CD14-positive monocyte (primary cell): ENCODE data around the gene ABCG2. TPM values are rescaled to one million over a fixed set of nuclear protein-coding genes. Genes with fewer than 3 reads are reported as not detected.
A peak's percentile ranks its signal among the peaks of the same experiment; 100 is the strongest.

Source experiments
- DNase-seq, 3 donors: peaks; one replicate each; pipeline ENCODE4 v3.0.0-alpha.2; 2011 to 2022
- H2AFZ ChIP-seq: 2 replicates; pipeline ENCODE4 v1.6.0; 2012; ENCODE audit warnings: mild to moderate bottlenecking, low read depth, low read length, inconsistent platforms; ENCODE audit not compliant: insufficient read depth, poor library complexity, severe bottlenecking
- H3K27ac ChIP-seq, 2 donors: 1 replicate in 1 of 2; 2 replicates in 1 of 2; pipeline ENCODE4 v1.5.1; 2012 to 2013; ENCODE audit warnings: low read length in 2 of 2, control low read depth in 1 of 2, inconsistent platforms in 1 of 2, low read depth in 1 of 2, mild to moderate bottlenecking in 1 of 2
- H3K27me3 ChIP-seq, 2 donors: one replicate each; pipeline versions ENCODE4 v1.6.0 to v1.6.1; 2011 to 2013; ENCODE audit warnings: low read length in 2 of 2; ENCODE audit not compliant: control insufficient read depth in 2 of 2, insufficient read depth in 2 of 2
- H3K36me3 ChIP-seq, 2 donors: replicated peaks in 1 of 2; 1 replicate in 1 of 2; 2 replicates in 1 of 2; pipeline versions ENCODE4 v1.5.1 to v1.6.1; 2012 to 2013; ENCODE audit warnings: low read length in 2 of 2, control low read depth in 1 of 2, inconsistent platforms in 1 of 2, mild to moderate bottlenecking in 1 of 2; ENCODE audit not compliant: insufficient read depth in 2 of 2, control insufficient read depth in 1 of 2
- H3K4me1 ChIP-seq, 2 donors: 1 replicate in 1 of 2; 2 replicates in 1 of 2; pipeline versions ENCODE4 v1.5.1 to v1.6.1; 2012 to 2013; ENCODE audit warnings: low read length in 2 of 2, control low read depth in 1 of 2, inconsistent platforms in 1 of 2, mild to moderate bottlenecking in 1 of 2, moderate library complexity in 1 of 2; ENCODE audit not compliant: insufficient read depth in 2 of 2, control insufficient read depth in 1 of 2
- H3K4me2 ChIP-seq: replicated peaks from 2 replicates; pipeline ENCODE3; 2012; ENCODE audit warnings: low read length, moderate library complexity, mild to moderate bottlenecking; ENCODE audit not compliant: poor library complexity, severe bottlenecking; ENCODE audit errors: extremely low read depth
- H3K4me3 ChIP-seq, 3 experiments: fragments of 200-600 bp in 1 of 3; sonication (generic) in 1 of 3; replicated peaks in 1 of 3; 1 replicate in 2 of 3; 2 replicates in 1 of 3; pipeline ENCODE4 v1.5.1; 2011 to 2013; ENCODE audit warnings: low read length in 3 of 3, mild to moderate bottlenecking in 3 of 3, control low read depth in 2 of 3, low read depth in 2 of 3, inconsistent platforms in 1 of 3, moderate library complexity in 1 of 3
- H3K79me2 ChIP-seq: 2 replicates; pipeline ENCODE4 v1.6.0; 2012; ENCODE audit warnings: mild to moderate bottlenecking, control low read depth, inconsistent platforms, low read length, moderate library complexity; ENCODE audit not compliant: insufficient read depth
- H3K9ac ChIP-seq: 2 replicates; pipeline ENCODE4 v1.6.0; 2017; ENCODE audit warnings: low read length, mild to moderate bottlenecking; ENCODE audit not compliant: insufficient read depth, poor library complexity, severe bottlenecking
- H3K9me3 ChIP-seq, 2 donors: replicated peaks in 1 of 2; 1 replicate in 1 of 2; 2 replicates in 1 of 2; pipeline versions ENCODE4 v1.5.1 to v1.6.1; 2012 to 2013; ENCODE audit warnings: low read length in 2 of 2, control low read depth in 1 of 2; ENCODE audit not compliant: control insufficient read depth in 1 of 2, insufficient read depth in 1 of 2
- H4K20me1 ChIP-seq: 2 replicates; pipeline ENCODE4 v1.6.0; 2012; ENCODE audit warnings: mild to moderate bottlenecking, low read length, control low read depth, moderate library complexity; ENCODE audit not compliant: insufficient read depth
- H3K27ac Mint-ChIP-seq, 7 donors: one replicate each; pipeline ENCODE4 v1.8.0; 2020; ENCODE audit warnings: mild to moderate bottlenecking in 7 of 7, mixed read lengths in 7 of 7, moderate library complexity in 6 of 7, inconsistent platforms in 2 of 7
- H3K27me3 Mint-ChIP-seq, 3 donors: one replicate each; pipeline ENCODE4 v1.8.0; 2021 to 2022; ENCODE audit warnings: low read depth in 3 of 3, mild to moderate bottlenecking in 3 of 3, mixed read lengths in 3 of 3, moderate library complexity in 3 of 3, inconsistent platforms in 1 of 3
- H3K36me3 Mint-ChIP-seq, 2 donors: one replicate each; pipeline ENCODE4 v1.8.0; 2020; ENCODE audit warnings: mixed read lengths in 2 of 2, inconsistent platforms in 1 of 2, mild to moderate bottlenecking in 1 of 2
- H3K4me1 Mint-ChIP-seq: one replicate; pipeline ENCODE4 v1.8.0; 2020; ENCODE audit warnings: mild to moderate bottlenecking, mixed read lengths
- H3K4me3 Mint-ChIP-seq, 2 donors: one replicate each; pipeline ENCODE4 v1.8.0; 2020; ENCODE audit warnings: mild to moderate bottlenecking in 2 of 2, mixed read lengths in 2 of 2, moderate library complexity in 1 of 2
- H3K9me3 Mint-ChIP-seq, 7 donors: one replicate each; pipeline ENCODE4 v1.8.0; 2020 to 2022; ENCODE audit warnings: mixed read lengths in 7 of 7, mild to moderate bottlenecking in 6 of 7, moderate library complexity in 6 of 7, inconsistent platforms in 2 of 7
- CTCF ChIP-seq: fragments of 200-600 bp; IDR thresholded peaks from one replicate; pipeline ENCODE4 v1.8.0; 2022; ENCODE audit warnings: antibody characterized with exemption, mild to moderate bottlenecking
- WGBS: methylation state at CpG from one replicate; pipeline ENCODE4 v1.1.5; 2013; ENCODE audit warnings: missing lambda C conversion rate; ENCODE audit not compliant: insufficient coverage; 5-methylcytosine and 5-hydroxymethylcytosine counted together
- intact Hi-C, 2 donors: fragments of 100-400 bp; cut with micrococcal nuclease; formaldehyde crosslinking; loops; one replicate each; pipeline versions ENCODE4 v1.15.0 to v1.15.1; 2023
- polyA minus RNA-seq: library from RNA; depleted of rRNA, polyadenylated mRNA; stranded (reverse); fragments of >200 nt; gene quantifications from 2 replicates; pipeline ENCODE4 v1.2.3, GENCODE V29; 2012
- polyA plus RNA-seq, 3 donors: library from polyadenylated mRNA; depleted of rRNA in 1 of 3; unstranded in 2 of 3; stranded (reverse) in 1 of 3; fragments of 300-500 nt in 2 of 3; fragments of >200 nt in 1 of 3; fragmentation: Illumina TruSeq in 2 of 3; gene quantifications; 1 replicate in 2 of 3; 2 replicates in 1 of 3; pipeline ENCODE4 v1.2.3, GENCODE V29; 2012 to 2021
- total RNA-seq, 12 experiments: library from RNA in 1 of 12; stranded (reverse) in 1 of 12; fragments of 120-200 nt in 1 of 12; gene quantifications; one replicate each; pipeline ENCODE4 v1.2.4 and lab custom pipeline; 2013 to 2026; ENCODE audit warnings: mixed read lengths in 6 of 12, inconsistent platforms in 1 of 12

The ABCG2 gene
- 0.10 TPM for total RNA-seq (2013)
- polyA plus RNA-seq (not detected), polyA minus RNA-seq (not detected in 2 replicates), total RNA-seq (lab: John Stamatoyannopoulos, UW) (0.05 to 3.3 (median 0.12) reads per million in 11 experiments)

DNA sequence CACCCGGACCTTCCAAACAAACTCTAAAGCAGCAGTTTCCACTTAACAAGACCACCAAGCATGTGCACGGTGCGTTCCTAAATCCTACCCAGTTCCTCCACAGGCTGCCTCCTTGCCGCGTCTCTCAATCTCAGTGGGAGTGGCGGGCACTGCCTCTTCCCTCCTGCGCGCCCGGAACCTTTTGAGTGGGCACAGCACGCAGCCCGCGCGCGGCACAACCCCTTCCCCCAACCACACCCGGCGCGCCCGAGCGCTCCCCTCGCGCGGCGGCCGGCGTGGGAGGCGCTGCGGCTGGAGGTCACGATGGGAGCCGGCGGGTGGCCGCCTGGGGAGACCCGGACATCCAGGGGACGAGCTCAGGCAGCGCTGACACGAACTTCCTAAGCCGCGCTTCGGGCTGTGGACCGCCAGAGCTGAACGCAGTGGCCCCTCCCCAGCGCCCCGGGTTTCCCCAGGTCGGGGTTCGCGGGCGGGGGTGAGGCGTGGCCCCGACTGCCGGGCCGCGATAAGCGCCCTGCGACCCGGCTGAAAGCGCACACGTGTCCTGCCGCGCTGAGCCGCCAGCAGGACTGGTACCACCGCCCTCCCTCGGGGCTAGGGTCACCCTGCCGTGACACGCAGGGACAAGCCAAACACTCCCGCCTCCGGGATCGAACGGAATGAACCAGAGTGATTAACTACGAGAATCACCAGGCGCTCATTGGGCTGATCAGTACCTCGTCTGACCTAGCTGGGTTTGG lies at the start of gene ABCG2:
TSS of gene ABCG2 (minus strand) at position 151 of the 740 bp plus-strand sequence. CDS start 18,644 bp downstream, outside the sequence.
- Mint-ChIP-seq H3K4me1 (peaks cover 13% of the 10 kb centered on the region), H3K27me3 (peaks cover 21 to 35% (median 22%) of the 10 kb centered on the region in 3 donors), H3K27ac (peak within 1 kb of the TSS in 1 of 7 donors; percentile 40), H3K4me3 (peak within 1 kb of the TSS; percentile 77 to 87), H3K36me3 (no peaks in the 10 kb centered on the region), H3K9me3 (peaks cover 0 to 10% (median 7%) of the 10 kb centered on the region in 7 donors)
- H3K9me3 ChIP-seq, result peaks cover 3 to 6% of the 10 kb centered on the region in 2 donors
- peak within 1 kb of the TSS; percentile 95 for H3K4me2 ChIP-seq
- H3K27ac ChIP-seq, result no peak within 1 kb of the TSS
- H2AFZ ChIP-seq, result peak within 1 kb of the TSS; percentile 82
- no peaks in the 10 kb centered on the region for H4K20me1 ChIP-seq
- peak within 1 kb of the TSS; percentile 27 to 77 (median 34) for H3K4me3 ChIP-seq
- DNase-seq, result peak in 2 of 3 donors; percentile 4 to 35
- peaks cover 10 to 14% of the 10 kb centered on the region in 2 donors for H3K4me1 ChIP-seq
- no peaks in the 10 kb centered on the region for H3K36me3 ChIP-seq
- intact Hi-C loops, result no loop called here
- peaks cover 9 to 27% of the 10 kb centered on the region in 2 donors for H3K27me3 ChIP-seq
- under 1% methylated on average over 67 of the region's 70 CpGs for WGBS
- no peaks in the 10 kb centered on the region for H3K79me2 ChIP-seq
- H3K9ac ChIP-seq, result peak within 1 kb of the TSS; percentile 46
- no peak for TF ChIP-seq CTCF

DNA sequence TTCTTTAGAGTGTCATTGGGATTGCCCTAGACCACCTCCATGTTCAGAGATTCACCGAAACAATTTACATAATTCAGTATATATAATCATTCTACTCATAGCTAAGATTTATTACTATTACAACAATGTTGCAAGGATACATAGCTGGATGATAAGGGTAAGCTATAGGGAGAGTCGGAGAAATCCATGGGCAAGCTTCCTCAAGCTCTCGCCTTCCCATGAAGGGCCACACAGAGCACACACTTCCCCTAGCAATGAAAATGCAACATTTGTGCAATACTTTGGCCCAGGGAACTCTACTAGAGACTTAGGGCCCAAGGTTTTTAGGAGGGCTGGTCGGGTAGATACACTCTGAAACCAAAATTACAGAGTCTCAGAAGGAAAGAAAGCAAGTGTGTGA lies 49.7 kb upstream of the ABCG2 start:
- H3K27me3 Mint-ChIP-seq, result peaks cover 0 to 4% (median 0%) of the 10 kb centered on the region in 3 donors
- 69% methylated on average over 2 of the region's 4 CpGs for WGBS
- no peak for DNase-seq
- intact Hi-C loops, result no loop called here
- Histone ChIP-seq H3K27me3 (no peaks in the 10 kb centered on the region), H4K20me1 (no peaks in the 10 kb centered on the region), H3K4me2 (no peak overlapping the region), H3K4me3 (no peak overlapping the region), H3K9me3 (no peaks in the 10 kb centered on the region), H3K79me2 (no peaks in the 10 kb centered on the region), H2AFZ (no peak overlapping the region), H3K9ac (no peak overlapping the region), H3K4me1 (no peaks in the 10 kb centered on the region), H3K36me3 (no peaks in the 10 kb centered on the region), H3K27ac (no peak overlapping the region)
- no peak for TF ChIP-seq CTCF
- no peak overlapping the region for H3K4me3 Mint-ChIP-seq
- no peaks in the 10 kb centered on the region for H3K36me3 Mint-ChIP-seq
- peaks cover 5% of the 10 kb centered on the region for H3K4me1 Mint-ChIP-seq
- H3K9me3 Mint-ChIP-seq, result peaks cover 0 to 2% (median 0%) of the 10 kb centered on the region in 7 donors
- H3K27ac Mint-ChIP-seq, result no peak overlapping the region
